ENCODE results near the gene PDK4.

- TF ChIP-seq, protein P1, sequence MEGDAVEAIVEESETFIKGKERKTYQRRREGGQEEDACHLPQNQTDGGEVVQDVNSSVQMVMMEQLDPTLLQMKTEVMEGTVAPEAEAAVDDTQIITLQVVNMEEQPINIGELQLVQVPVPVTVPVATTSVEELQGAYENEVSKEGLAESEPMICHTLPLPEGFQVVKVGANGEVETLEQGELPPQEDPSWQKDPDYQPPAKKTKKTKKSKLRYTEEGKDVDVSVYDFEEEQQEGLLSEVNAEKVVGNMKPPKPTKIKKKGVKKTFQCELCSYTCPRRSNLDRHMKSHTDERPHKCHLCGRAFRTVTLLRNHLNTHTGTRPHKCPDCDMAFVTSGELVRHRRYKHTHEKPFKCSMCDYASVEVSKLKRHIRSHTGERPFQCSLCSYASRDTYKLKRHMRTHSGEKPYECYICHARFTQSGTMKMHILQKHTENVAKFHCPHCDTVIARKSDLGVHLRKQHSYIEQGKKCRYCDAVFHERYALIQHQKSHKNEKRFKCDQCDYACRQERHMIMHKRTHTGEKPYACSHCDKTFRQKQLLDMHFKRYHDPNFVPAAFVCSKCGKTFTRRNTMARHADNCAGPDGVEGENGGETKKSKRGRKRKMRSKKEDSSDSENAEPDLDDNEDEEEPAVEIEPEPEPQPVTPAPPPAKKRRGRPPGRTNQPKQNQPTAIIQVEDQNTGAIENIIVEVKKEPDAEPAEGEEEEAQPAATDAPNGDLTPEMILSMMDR (IDR thresholded peaks at IDR 0.05), result no peak
- peak in 2 of 3 donors; percentile 52 to 54 for TF ChIP-seq POLR2AphosphoS5 (IDR thresholded peaks at IDR 0.05)
Measured at GRCh38 chr7:95589766-95590165, 6.5 kb downstream of the PDK4 start.

All from stomach (tissue), 4 donors.